ENCODE measurements around the gene GRB7. TPM values are rescaled to one million over a fixed set of nuclear protein-coding genes. Genes with fewer than 3 reads are reported as not detected.

Gene GRB7
- total and polyA plus RNA-seq, 10 of the 15 experiments (the other 5 are each of a cell fraction or from before 2014, with no cell fraction given), result 0.05 to 0.34 (median 0.19) TPM; not detected in 4

GRCh38 chr17:39715375-39716072 is 22.2 kb upstream of the GRB7 start:
- ChIA-PET SMC1A (ENCODE audit: uncharacterized antibody, unreplicated experiment) (no interaction called here), CTCF (interaction anchor here (1.1 to 2.4 kb wide), 2 partner anchors 12 to 14 kb away, joined by 3 to 9 read pairs; partner anchors contain the start of gene MIEN1), POLR2A (interaction anchor here (0.7 kb wide), 1 partner anchor 342 kb away, joined by 3 read pairs; no protein-coding TSS in a partner anchor), RAD21 (ENCODE audit: unreplicated experiment) (no interaction called here)
- Histone ChIP-seq H3K4me1 (ENCODE audit: control insufficient read depth, insufficient read depth, low read length) (no peaks in the 10 kb centered on the region), H2AFZ (ENCODE audit: control insufficient read depth, low read depth, low read length) (no peak overlapping the region), H3K79me2 (ENCODE audit: control insufficient read depth, insufficient read depth, low read length) (no peaks in the 10 kb centered on the region), H3K36me3 (ENCODE audit: control insufficient read depth in 2 of 2, insufficient read depth in 2 of 2, low read length in 1 of 2) (no peaks in the 10 kb centered on the region), H3K9ac (ENCODE audit: control insufficient read depth, insufficient read depth, low read length) (no peak overlapping the region), H4K20me1 (ENCODE audit: control insufficient read depth, insufficient read depth) (no peaks in the 10 kb centered on the region), H3K9me3 (replicated peaks; ENCODE audit: control insufficient read depth, insufficient read depth, low read length) (no peaks in the 10 kb centered on the region), H3K27me3 (replicated peaks in 1 of 2; ENCODE audit: control insufficient read depth in 2 of 2, insufficient read depth in 2 of 2, low read length in 1 of 2) (0 out of 4 replicates have a peak, but pooled peaks cover 0 to 1% of the 10 kb centered on the region in 2 experiments), H3K27ac (ENCODE audit: control insufficient read depth, insufficient read depth) (no peak overlapping the region), H3K4me2 (ENCODE audit: control insufficient read depth, insufficient read depth) (no peak overlapping the region), H3K4me3 (no peak overlapping the region)
- WGBS (ENCODE audit: insufficient coverage, insufficient replicate concordance, low lambda C conversion rate, missing lambda C conversion rate), result 68% methylated on average over 18 of the region's 18 CpGs
- BruUV-seq (replicated peaks), result no TSS peak
- ATAC-seq (no peak), FAIRE-seq (no peak), DNase-seq (ENCODE audit: low read depth, low spot score) (no peak)
- TF ChIP-seq PAX8 (IDR thresholded peaks at IDR 0.05), result no peak
- no peak for TF ChIP-seq ZNF592 (IDR thresholded peaks at IDR 0.05)
- no peak for TF ChIP-seq MTA2 (IDR thresholded peaks at IDR 0.05; ENCODE audit: low read depth)
- TF ChIP-seq NRF1 (conservative IDR thresholded peaks at IDR 0.05; ENCODE audit: low read depth, low read length), result no peak
- intact Hi-C loops (cut with micrococcal nuclease; ENCODE audit: unreplicated experiment) (no loop called here), in situ Hi-C loops (cut with MboI) (no loop called here)
